Osteoblast (primary cell): ENCODE results near the gene SEZ6. TPM values are rescaled to one million over a fixed set of nuclear protein-coding genes. Genes with fewer than 3 reads are reported as not detected.

Source experiments
- DNase-seq: peaks from one replicate; pipeline ENCODE4 v3.0.0; 2011; ENCODE audit warnings: low spot score, mixed read lengths; ENCODE audit not compliant: insufficient read length; ENCODE audit errors: missing footprints
- H2AFZ ChIP-seq: 2 replicates; pipeline ENCODE4 v1.6.0; 2011; ENCODE audit warnings: mild to moderate bottlenecking, low read length
- H3K27ac ChIP-seq: 2 replicates; pipeline ENCODE4 v1.5.1; 2011; ENCODE audit warnings: mild to moderate bottlenecking, low read depth, low read length, moderate library complexity
- H3K27me3 ChIP-seq: 2 replicates; pipeline ENCODE4 v1.6.0; 2012; ENCODE audit warnings: mild to moderate bottlenecking, control low read depth, inconsistent platforms, low read length, moderate library complexity; ENCODE audit not compliant: insufficient read depth
- H3K36me3 ChIP-seq: 2 replicates; pipeline ENCODE4 v1.5.1; 2011; ENCODE audit warnings: mild to moderate bottlenecking, low read length, control low read depth, moderate library complexity; ENCODE audit not compliant: insufficient read depth
- H3K4me1 ChIP-seq: 2 replicates; pipeline ENCODE4 v1.5.1; 2011; ENCODE audit warnings: mild to moderate bottlenecking, low read length, control low read depth, moderate library complexity; ENCODE audit not compliant: insufficient read depth
- H3K4me2 ChIP-seq: 2 replicates; pipeline ENCODE4 v1.6.0; 2011; ENCODE audit warnings: mild to moderate bottlenecking, low read length; ENCODE audit not compliant: insufficient read depth
- H3K4me3 ChIP-seq: fragments of 200-600 bp; sonication (generic); 3 replicates; pipeline ENCODE4 v1.5.1; 2012; ENCODE audit warnings: mild to moderate bottlenecking, low read length, inconsistent platforms; ENCODE audit not compliant: insufficient read depth
- H3K79me2 ChIP-seq: 2 replicates; pipeline ENCODE4 v1.6.0; 2012; ENCODE audit warnings: mild to moderate bottlenecking, low read length, control low read depth, inconsistent platforms; ENCODE audit not compliant: insufficient read depth
- H3K9me3 ChIP-seq: 2 replicates; pipeline ENCODE4 v1.5.1; 2011; ENCODE audit warnings: low read depth, low read length, control low read depth
- H4K20me1 ChIP-seq: 2 replicates; pipeline ENCODE4 v1.6.0; 2012; ENCODE audit warnings: mild to moderate bottlenecking, low read length, control low read depth; ENCODE audit not compliant: insufficient read depth
- total RNA-seq: library from RNA; depleted of rRNA; stranded (reverse); fragments of >200 nt; gene quantifications from 2 replicates; pipeline ENCODE4 v1.2.3, GENCODE V29; 2012
- TF ChIP-seq, protein P1 (sequence below): IDR thresholded peaks from 2 replicates; pipeline ENCODE4 v1.5.1; 2011; ENCODE audit warnings: mild to moderate bottlenecking, low read depth, low read length, moderate library complexity; ENCODE audit errors: extremely low read depth

The SEZ6 gene
- total RNA-seq, 1 donor: not detected

DNA sequence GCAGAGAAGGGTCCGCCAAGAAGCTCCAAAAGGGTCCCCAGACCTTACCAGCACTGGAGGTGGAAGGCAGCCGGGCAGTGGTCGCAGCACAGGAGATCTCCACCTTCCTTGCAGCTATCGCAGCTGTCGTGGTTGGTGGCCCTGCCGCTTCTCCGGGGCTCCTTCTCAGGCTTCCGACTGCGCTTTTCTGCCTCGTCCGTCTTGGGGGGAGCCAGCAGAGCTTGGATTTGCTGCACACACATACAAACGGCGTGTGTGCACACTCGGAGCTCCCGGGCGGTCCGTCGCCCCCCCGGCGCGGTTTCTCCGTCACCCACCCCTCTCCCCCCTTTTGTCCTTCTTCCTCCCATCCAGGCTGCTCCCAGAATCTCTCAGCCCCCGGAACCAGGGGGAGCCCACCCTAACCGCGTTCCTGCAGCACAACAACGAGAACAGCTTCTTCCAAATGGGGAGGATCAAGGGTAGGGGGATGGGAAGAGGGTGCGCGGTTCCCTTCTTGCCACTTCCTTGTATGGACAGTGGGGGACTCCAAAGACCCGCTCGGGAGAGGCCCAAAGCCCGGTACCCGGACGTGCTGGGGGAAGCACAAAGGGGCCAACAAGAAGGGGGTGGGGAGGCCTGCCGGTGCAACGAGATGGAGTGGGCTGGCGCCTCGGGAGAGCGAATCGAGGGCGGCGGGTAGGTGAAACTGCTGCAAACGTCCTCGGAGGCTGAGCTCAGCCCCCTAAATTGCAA lies 55.6 kb downstream of the SEZ6 start:
- DNase-seq: no peak
- TF ChIP-seq, protein P1, sequence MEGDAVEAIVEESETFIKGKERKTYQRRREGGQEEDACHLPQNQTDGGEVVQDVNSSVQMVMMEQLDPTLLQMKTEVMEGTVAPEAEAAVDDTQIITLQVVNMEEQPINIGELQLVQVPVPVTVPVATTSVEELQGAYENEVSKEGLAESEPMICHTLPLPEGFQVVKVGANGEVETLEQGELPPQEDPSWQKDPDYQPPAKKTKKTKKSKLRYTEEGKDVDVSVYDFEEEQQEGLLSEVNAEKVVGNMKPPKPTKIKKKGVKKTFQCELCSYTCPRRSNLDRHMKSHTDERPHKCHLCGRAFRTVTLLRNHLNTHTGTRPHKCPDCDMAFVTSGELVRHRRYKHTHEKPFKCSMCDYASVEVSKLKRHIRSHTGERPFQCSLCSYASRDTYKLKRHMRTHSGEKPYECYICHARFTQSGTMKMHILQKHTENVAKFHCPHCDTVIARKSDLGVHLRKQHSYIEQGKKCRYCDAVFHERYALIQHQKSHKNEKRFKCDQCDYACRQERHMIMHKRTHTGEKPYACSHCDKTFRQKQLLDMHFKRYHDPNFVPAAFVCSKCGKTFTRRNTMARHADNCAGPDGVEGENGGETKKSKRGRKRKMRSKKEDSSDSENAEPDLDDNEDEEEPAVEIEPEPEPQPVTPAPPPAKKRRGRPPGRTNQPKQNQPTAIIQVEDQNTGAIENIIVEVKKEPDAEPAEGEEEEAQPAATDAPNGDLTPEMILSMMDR: no peak
- H3K4me3 ChIP-seq: peak overlapping the region; percentile 85
- no peaks in the 10 kb centered on the region for H3K27me3 ChIP-seq
- H3K36me3 ChIP-seq: no peaks in the 10 kb centered on the region
- peak overlapping the region; percentile 88 for H3K27ac ChIP-seq
- no peaks in the 10 kb centered on the region for H3K9me3 ChIP-seq
- H3K79me2 ChIP-seq: peaks cover 55% of the 10 kb centered on the region
- peak overlapping the region; percentile 48 for H2AFZ ChIP-seq
- peaks cover 7% of the 10 kb centered on the region for H4K20me1 ChIP-seq
- peak overlapping the region; percentile 94 for H3K4me2 ChIP-seq
- peaks cover 38% of the 10 kb centered on the region for H3K4me1 ChIP-seq

DNA sequence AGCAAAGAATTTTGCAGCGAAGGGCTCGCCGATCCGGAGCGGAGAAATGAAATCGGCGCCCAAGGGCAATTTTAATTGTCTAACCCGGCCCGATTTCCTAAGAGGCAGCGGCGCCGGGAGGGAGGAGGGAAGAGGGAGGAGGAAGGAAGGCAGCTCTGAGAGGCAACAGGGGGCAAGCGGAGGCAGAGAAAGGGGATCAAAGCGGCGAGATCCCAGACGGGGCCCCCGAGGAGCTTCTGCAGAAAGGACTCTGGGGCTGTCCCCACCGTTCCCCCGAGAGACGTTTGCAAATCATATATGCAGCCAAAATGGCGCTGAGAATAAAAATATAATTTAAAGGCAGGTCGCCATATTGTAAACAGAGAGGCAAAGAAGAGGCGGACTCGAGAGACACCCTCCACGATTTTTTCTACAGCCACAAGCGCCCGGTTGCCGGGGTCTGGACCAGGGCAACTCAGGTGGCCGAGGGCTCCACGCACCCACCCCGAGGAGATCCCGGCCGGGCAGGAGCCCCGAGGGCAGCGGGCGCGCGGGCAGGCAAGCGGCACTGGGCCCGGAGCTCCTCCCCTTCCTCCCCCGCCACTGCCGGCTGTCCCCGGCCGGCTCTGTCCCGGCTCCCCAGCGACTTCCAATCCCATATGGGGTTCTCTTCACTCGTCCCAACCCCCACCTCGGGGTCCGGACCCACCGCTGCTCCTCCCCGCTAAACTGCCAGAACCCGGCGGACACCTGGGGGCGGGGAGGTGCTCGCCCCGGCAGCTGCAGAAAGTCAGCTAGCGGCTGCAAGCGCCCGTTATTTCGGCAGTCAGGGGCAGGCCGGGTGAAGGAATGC lies 56.4 kb downstream of the SEZ6 start:
- Histone ChIP-seq H3K27ac (peak overlapping the region; percentile 88), H3K4me2 (peak overlapping the region; percentile 94), H3K79me2 (peaks cover 63% of the 10 kb centered on the region), H3K36me3 (no peaks in the 10 kb centered on the region), H3K4me1 (peaks cover 45% of the 10 kb centered on the region), H3K27me3 (no peaks in the 10 kb centered on the region), H4K20me1 (peaks cover 13% of the 10 kb centered on the region), H2AFZ (peak overlapping the region; percentile 76), H3K9me3 (no peaks in the 10 kb centered on the region), H3K4me3 (peak overlapping the region; percentile 85)
- TF ChIP-seq, protein P1: no peak
- no peak for DNase-seq

DNA sequence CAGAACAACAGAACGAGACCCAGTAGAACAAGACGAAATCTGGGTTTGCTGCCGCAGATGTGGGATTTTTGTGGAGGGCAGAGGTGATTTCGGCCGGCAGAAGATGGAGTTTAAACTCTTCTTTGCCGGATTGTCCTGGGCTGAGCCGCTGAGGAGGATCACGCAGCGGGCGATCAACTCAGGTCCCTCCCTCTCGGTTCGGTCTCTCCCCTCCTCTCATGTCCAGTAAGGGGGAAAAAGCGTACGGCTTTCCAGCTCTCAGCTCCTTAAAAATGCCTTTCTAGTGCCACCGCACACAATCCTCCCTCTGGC lies 57.0 kb downstream of the SEZ6 start:
- H3K27me3 ChIP-seq: no peaks in the 10 kb centered on the region
- peaks cover 45% of the 10 kb centered on the region for H3K4me1 ChIP-seq
- TF ChIP-seq, protein P1: no peak
- H3K36me3 ChIP-seq: no peaks in the 10 kb centered on the region
- H3K4me3 ChIP-seq: peak overlapping the region; percentile 85
- peak overlapping the region; percentile 88 for H3K27ac ChIP-seq
- no peak for DNase-seq
- peak overlapping the region; percentile 76 for H2AFZ ChIP-seq
- peak overlapping the region; percentile 94 for H3K4me2 ChIP-seq
- peaks cover 69% of the 10 kb centered on the region for H3K79me2 ChIP-seq
- H4K20me1 ChIP-seq: peaks cover 13% of the 10 kb centered on the region
- no peaks in the 10 kb centered on the region for H3K9me3 ChIP-seq

DNA sequence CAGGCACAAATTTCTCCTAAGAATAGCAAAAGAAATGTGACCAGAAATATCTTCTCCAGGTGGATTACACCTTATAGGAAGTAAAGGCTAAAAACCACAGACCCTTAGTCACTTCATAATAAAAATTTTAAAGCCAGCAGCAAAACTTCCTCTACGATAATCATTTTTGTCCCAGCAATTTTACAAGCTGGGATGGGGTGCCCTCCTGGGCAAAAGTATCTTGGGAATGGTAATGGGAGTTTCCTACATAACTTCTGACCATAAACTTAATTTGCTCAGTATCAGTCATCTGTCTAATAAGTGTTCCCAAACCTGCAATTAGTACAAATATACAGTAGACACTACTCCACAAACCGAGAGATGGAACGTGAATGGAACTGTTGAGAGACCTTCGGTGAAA lies 57.5 kb downstream of the SEZ6 start:
- H3K79me2 ChIP-seq: peaks cover 73% of the 10 kb centered on the region
- H3K4me1 ChIP-seq: peaks cover 45% of the 10 kb centered on the region
- H3K4me2 ChIP-seq: peak overlapping the region; percentile 94
- TF ChIP-seq, protein P1: no peak
- H3K27ac ChIP-seq: peak overlapping the region; percentile 88
- H3K9me3 ChIP-seq: no peaks in the 10 kb centered on the region
- H3K4me3 ChIP-seq: peak overlapping the region; percentile 85
- no peak overlapping the region for H2AFZ ChIP-seq
- no peaks in the 10 kb centered on the region for H3K27me3 ChIP-seq
- peaks cover 4% of the 10 kb centered on the region for H3K36me3 ChIP-seq
- DNase-seq: no peak
- H4K20me1 ChIP-seq: peaks cover 18% of the 10 kb centered on the region
